HG03064 (cell line): Measurements from ENCODE around the gene LRMDA.

ENCODE experiments used
- ATAC-seq: cut with Tn5 transposase; IDR thresholded peaks from one replicate; pipeline ENCODE4 v1.9.1; 2021; ENCODE audit warnings: low read depth; ENCODE audit not compliant: unreplicated experiment

LRMDA gene

DNA sequence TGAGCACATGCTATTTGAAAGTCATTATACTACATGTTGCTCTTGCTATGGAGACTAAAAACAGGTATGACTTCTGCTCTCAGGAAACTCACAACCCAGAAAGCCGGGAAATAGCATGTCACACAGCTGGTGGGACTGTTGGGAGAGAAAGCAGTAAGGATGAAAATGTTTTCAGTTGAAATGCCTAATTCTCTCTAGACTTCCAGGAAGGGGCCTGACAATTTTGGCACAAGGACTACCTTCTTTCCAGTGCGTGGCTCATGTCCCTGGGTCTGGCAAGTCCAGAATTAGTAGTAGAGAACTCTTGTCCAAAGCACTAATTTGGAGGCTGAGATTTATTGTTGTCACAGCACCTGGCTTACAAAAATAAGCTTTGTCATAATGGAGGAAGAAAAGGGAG, 567.6 kb downstream of the LRMDA start:
- ATAC-seq: no peak

DNA sequence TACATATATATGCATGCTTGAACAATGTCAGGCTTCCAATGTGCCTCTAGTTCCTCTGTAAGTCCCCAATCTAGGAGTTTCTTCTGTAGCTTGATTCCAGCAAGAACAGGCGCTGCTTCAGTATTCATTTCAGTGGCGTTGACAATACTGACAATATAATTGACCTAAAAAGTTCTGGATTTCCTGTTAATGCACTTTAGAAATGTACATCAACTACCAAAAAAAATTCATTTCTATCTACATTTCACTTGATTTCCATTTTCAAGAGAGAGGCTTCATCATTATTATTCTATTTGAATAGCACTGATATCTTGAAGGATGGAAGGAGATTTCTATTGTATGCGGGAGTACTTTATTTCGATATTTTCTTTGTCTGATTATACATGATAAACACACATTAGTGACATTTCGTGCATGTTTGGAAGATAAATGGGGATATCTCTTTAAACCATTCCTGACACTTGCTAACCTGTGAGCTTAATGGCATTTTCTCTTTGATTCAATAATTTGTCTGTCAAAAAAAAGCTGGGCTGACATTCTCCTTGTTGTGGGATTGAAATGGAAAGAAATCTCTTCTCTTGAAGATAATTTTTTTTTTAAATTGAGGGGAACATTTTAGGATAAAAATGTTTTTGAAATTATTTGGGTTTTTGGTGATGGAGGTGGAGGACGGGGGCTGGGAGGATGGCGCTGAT, 568.2 kb downstream of the LRMDA start:
- ATAC-seq: no peak

DNA sequence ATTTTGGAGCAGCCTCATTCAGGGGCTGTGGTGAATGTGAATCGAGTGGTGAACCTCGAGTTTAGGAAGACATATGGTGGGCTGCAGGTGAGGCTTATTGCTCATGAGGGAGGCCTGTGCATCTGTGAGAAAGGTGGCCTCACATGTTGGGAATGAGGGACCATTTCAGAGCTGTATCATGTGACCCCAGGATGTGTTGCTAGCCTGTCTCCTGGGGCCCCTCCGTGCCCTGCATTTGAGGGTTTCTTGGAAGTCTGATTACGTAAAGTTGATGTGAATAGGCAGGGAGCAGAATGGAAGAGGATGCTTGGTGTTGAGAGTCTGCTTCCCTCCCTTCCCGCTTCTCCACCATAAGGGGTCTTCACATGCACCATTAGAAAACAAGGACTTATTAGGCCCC, 569.1 kb downstream of the LRMDA start:
- ATAC-seq: no peak

DNA sequence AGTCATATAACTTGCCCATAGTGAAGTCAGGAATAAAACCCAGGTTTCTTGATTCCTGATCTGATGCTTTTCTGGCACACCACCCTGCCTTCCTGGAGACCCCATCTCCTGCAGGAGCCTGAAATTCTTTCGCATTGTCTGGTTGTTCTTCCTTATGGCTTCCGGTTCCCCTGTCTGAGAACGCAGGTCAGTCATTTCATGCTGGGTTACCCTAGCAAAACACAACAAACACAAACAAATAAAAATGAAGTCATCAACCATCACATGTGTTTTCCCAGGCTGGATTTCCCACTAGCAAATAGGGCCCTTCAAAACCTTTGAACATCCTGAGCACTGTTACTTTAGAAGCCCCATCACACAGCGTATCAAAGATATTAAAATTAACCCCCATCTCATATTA, 569.6 kb downstream of the LRMDA start:
- no peak for ATAC-seq

DNA sequence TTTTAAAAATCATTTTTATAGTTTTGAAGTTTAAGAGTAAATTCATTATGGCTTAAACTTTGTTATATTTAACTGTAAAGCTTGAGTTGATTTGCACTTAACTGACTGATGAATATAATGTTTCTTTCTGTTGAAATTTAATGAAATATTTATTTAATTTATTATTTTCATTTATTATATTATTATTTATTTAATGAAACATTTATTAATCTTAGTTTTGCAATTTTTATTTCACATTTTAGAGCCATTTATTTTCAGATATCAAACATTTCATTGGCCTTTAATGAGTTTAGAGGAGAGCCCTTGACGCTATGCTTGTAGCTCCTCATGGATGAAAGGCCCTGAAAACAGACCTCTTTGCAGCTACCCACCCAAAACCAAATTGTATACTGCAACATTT, 570.0 kb downstream of the LRMDA start:
- ATAC-seq: no peak

DNA sequence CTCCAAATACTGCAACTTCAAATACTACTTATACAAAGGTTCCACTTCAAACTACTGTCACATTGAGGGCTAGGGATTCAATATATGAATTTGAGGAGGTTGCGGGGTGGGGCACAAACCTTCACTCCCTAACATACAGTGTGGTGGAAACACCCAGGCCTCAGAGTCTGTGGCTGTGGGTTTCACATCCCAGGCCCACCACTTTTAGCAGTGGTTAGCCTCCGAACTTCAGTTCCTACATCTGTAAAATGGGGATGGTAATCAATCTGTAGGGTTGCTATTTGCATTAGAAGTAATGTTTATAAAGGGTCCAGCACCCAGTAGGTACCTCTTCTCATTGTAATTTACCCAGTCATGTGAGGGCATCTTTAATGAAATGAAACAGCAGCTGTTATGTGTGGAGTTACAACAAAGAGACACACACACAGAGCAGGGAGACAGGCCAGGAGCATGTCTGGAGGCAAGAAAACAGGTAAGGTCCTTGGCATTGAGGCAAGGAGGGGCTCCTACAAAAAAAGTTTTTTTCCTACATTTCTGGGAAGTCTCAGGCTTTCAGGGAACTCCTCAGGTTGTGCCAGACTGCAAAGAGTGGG, 570.9 kb downstream of the LRMDA start:
- no peak for ATAC-seq

DNA sequence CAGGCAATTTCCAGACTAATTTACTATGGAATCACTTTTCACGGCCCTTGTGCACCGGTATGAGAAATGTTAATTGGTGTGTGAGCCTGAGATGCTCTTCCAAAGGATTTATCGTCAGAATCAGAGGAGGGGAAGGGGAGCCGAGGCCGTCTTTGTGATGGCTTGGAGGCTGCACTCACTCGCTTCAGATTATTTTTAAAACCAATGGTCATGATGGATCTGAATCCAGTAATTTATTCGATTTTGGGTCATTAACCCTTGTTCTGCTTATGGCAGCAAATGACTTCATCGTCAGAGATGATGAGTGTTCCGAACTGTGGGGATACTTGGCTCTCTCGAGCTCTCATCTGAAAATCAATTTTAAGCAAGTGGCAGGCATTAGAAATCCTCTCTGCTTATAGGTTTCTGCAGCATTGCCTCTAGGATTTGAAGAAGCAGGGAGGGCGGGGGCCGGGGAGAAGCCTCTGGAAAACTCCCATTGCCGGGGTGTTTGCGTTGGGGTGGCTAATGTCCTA, 576.3 kb downstream of the LRMDA start:
- ATAC-seq: no peak

DNA sequence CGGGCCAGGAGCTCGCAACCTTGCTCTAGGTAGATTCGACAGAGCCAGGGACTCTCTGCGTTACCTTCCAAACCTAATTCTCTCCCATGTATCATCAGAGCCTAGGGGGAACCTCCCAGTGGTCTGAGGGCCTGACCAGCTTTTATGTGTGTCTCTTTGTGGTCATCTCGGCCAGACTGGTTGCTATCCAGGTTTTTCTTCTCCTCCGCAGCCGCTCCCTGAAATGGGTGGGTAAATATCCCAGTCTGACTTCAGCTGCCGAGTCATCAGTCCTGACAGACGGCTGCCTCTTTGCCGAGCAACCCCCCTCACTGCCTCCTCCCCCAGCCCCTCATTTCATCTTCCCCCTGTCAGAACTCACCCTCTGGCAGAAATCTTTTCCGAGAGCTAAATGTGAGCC, 578.1 kb downstream of the LRMDA start:
- ATAC-seq: no peak

DNA sequence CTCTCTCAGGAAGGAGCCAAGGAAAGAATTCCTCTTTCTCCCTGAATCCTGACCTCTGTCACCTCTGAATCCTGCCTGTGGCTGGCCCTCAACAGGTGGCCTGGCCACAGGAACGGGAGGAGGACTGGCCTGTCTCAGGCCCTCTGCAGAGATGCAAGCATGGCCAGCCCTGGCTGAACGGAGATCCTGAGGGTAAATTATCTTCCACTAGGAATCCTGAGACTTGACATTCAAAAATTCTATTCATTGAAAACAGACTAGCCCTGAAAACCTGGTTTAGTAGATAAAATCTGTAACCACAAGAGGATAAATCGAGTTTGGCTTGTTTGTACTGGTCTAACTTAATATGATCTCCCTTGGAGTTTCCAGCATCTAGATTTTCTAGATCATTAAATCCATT, 579.3 kb downstream of the LRMDA start:
- no peak for ATAC-seq

DNA sequence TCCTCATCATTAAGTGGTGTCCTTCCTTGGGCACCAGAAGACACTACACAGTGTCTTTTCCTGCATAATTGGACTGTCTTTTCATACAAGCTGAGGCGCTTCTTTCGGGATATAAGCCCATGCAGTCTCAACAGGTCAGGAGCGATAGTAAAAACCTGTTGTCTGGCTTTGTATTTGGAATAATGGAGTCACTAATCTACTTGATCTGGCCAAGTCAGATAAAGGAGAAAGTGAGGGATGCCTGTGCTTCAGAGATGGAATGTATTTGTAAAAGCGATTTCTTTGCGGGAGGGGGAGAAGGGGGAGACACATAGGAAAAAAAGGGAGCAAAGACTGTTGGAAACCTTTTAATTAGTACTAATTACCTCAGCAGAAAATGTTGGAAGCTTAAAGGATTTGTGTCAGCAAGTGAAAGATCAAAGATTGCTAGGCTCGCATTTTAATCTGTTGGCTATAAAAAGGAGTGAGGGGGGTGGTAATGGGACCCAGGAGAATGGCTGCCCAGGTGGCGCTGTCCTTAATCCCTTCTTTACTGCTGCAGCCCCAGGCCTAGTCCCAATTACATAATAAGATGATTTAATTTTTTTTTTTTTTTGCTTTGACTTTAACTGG, 581.4 kb downstream of the LRMDA start:
- ATAC-seq: no peak

DNA sequence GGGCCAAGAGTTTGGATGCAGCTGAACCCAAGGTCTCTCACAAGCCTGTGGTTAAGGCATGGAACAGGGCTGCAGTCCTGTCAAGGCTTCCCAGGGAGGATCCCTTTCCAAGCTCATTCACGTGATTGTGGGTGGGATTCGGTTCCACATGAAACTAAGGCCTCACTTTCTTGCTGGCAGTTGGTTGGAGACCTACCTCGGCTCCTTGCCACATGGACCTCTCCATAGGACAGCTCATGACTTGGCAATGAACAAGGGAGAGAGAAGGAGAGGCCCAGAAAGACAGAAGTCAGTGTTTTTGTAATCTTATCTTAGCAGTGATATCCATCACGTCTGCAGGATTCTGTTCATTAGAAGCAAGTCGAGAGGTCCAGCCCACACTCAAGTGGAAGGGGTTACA, 583.8 kb downstream of the LRMDA start:
- ATAC-seq: no peak

DNA sequence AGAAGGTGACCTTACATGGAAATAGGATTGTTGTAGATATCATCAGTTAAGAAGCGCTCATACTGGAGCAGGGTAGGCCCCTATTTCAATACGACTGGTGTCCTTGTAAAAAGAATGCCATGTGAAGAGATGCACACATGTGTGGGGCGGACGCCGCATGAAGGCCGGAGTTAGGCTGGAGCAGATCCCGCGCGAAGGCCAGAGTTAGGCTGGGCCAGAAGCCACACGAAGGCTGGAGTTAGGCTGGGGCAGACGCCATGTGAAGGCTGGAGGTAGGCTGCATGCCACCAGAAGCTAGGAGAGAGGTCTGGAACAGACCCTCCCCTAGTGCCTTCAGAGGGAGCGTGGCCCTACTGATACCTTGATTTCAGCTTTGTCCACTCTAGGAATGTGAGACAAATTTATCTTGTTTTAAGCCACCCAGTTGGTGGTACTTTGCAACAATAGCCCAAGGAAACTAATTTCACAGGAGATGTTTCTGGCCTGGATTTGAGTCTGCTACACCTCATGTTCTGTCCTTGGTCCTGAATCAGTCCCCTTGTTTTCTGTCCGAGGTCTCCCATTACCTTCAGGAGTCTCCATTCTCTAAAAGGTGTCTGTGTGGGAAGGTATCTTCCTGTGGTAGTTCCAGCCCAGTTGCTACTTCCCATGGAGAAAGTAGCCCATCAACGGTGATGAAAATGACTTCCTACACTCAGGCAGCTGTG, 585.8 kb downstream of the LRMDA start:
- no peak for ATAC-seq

DNA sequence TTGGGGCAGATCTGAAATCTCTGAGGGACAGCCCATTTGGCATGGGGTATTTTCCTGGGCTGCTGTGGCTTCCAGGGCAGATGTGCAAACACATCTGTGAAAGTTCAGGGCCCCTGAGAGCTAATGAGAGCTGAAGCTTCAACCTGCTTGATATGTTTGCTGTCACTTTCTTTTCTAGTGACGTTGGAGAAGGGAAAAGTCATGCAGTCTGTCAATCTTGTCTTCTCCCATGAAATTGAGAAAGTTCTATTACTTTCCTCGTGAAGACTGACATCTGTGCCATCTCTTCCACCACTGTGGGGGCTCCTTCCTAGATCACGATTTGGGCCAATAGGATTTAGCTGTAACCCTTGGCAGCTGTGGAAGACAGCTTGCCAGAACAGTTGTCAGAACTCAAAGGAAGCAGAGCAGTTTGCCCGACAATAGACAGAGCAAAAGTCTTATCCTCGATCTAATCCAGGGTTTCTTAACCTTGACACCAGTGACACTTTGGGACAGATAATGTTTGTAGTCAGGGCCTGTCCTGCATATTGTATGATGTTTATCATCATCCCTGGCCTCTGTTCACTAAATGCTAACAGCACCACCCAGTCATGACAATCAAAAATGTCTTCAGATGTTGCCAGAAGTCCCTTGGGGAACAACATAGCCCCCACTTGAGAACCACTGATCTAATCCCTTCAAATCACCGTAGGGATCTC, 586.5 kb downstream of the LRMDA start:
- ATAC-seq: no peak

DNA sequence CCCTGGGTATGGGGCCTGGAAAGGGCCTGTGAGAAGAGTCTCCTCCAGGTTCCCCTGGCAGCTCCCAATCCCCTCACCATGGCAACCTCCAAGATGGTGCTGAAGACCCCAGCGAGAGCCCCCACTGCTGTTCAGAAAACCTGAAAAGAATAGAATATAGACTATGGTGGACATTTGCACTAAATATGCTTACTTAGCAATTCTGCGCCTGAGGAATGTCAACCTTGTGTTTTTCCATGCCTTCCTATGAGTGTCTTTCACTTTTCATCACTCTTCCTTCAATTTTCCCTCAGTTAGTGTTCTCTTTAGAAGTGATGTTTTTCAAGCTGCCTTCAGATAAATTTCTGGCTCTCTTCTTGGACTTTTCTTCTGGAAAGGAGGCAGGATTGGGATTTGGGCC, 589.2 kb downstream of the LRMDA start:
- ATAC-seq: no peak

DNA sequence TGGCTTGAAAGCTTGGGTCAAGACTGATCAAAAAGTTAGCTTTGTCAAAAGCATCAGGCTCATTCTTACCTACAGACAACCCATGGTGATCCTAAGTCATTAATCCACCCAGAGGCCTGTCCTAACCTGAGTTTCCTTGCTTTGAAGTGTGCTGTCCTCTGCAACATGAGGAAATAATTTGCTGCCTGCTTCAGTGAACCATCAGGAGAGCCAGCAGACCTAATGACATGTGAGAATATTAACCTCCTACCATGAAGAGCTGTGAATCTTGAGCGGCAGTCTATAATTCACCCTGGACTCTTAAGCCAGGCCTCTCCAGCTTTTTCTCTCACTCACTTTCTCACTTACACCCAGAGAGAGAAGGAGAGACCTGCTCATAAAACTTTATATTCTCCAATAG, 590.0 kb downstream of the LRMDA start:
- no peak for ATAC-seq

DNA sequence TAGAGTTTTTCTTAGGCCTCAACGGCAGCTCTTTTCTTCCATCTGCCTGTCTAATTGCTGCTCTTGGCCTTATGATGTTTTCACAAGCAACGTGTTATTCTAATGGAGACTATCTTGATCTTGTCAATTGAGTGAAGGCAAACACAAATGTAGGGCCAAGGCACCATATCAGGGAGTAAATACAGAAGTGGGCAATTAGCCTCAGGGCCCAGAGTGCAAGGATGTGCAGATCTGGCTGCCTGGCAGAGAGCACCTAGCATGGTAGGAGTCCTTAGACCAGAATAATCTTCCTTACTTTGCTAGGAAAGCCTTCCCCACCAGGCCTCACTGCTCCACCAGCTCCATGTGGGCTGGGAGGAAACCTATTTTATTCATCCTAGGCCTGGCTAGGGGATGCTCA, 590.9 kb downstream of the LRMDA start:
- ATAC-seq: no peak

DNA sequence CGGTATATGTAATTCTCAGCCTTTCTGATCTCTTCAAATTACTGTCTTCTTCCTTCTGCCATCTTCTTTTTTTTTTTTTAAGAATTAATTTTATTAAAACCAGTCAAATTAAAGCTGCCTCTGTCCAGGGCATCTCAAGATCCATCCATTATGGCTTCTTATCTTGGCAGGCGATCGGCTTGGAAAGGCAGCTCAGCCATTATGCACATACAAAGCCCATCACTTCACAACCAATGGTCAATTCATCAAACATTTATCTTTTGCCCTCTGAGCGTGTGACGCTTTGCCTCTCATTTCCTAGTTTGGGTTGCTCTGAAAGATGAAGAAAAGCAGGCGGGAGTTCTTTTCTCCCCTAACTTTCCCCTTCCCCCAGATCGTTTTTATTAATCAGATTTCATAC, 591.6 kb downstream of the LRMDA start:
- ATAC-seq: no peak

DNA sequence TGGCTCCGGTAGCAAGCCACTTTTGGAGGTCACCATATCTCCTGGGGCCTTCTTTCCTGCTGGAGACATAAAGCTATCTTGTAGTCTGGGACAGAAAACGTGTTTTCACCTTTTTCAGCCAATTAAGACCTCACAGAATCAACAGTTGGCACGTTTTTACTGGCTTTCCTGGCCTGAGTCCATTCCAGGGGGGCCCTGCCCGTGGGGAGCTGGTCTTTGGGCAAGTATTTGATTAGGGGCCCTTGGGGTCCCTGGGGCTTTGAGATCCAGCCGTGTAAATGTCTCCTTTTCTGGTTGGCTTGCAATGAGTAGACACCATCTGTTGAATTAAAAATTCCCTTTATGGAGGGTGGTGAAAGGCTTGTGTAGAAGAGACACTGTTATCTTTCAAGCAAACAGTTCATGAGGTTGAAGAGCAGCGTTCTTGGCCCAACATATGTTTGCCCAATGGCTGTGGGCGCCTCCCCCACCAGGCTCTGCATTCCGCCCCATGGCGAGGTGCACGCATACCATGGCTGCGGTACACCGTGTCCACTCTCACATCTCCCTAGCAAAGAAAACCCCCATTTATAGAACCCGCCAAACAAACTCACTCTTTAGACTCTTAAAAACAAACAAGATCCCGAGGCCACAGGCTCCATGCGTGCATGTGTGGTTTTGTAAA, 593.2 kb downstream of the LRMDA start:
- ATAC-seq: no peak

DNA sequence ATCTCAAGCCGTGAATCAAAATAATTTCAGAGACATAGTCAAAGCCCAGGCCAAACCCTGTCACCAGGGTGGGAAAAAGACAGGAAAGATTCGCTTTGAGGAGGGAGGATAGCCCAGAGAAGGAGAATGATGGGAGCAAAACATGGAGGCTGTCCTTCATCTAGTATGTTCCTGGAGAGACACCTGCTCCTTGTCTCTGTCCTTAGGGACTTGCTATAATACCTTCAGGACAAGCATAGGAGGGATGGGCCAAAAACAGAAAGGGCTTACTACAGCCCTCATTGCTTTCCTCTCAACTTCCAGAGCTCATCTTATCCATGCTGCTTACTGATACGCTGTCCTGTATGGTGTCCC, 593.7 kb downstream of the LRMDA start:
- no peak for ATAC-seq

DNA sequence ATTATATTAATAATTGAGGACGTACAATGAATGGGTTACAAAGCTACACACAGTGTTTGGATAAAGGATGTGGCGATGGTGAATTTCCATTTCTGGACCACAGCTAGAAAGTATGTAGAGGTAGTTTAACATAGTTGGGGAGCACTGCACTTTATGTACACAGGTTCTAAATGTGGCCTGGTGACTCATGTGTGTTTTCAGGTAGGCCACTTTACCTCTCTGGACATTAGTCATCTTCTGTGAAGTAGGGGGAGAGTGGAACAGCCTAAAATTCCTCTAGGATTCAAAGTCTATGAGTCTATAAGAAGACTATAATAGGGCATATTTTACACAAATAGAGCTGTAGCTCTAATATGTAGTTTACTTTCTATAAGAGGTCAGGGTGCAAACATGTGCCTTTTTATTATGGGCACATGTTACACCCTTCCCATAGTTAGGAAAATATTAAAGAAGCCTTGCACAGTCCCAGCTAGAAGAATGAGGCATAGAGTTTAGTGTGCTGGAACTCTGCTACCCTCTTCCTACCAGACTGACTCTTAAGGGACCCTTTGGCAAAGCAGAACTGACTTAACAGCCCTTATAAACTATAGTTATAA, 594.9 kb downstream of the LRMDA start:
- ATAC-seq: no peak
